ENCODE results near the gene BTN2A1.
"Not testable (repeated sequence)": the region's sequence is repeated elsewhere in the genome, so short reads cannot be mapped to it uniquely, and the experiment has no call there.

Gene BTN2A1

GRCh38 chr6:26457806-26458688 lies at the start of gene BTN2A1:
Gene BTN2A1, plus strand, starts transcription at chr6:26457955. Its CDS starts 682 bp downstream, at chr6:26458637.
- peak; percentile 84 for DNase-seq

- no peak for DNase-seq
Measured at GRCh38 chr6:26408828-26409730, 48.7 kb upstream of the BTN2A1 start.

DNA sequence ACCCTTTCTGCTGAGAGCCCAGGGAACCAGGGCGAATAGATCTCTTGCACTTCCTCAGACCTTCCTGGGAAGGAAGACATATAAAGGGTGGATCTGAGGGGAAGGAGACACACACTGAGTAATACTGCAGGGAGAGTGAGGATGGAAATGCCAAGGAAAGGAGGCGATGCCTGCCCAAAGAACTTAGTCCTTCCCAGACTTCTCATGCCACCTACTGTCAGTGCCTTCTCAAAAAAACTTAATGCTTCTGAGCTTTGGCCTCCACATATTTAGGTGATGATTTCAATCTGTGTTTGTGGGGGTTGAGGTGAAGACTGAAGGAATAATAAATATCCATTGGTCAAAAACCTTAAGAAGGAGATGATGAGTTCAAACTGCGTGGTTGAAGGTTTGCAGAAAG lies 46.0 kb upstream of the BTN2A1 start:
- no peak for DNase-seq

- no peak for DNase-seq
Measured at GRCh38 chr6:26412228-26412627, 45.5 kb upstream of the BTN2A1 start.

DNA sequence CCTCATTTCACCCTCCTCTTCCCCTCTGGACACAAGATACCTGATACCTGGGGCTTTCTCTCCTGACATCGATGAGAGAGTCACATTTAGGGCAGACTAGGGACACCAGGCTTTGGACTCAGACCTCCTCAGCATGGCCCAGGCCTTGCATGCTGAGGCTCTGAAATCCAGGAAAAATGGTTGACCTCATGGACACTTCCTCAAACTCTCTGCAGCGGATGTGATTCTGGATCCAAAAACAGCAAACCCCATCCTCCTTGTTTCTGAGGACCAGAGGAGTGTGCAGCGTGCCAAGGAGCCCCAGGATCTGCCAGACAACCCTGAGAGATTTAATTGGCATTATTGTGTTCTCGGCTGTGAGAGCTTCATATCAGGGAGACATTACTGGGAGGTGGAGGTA lies 44.8 kb upstream of the BTN2A1 start:
- DNase-seq = no peak

DNA sequence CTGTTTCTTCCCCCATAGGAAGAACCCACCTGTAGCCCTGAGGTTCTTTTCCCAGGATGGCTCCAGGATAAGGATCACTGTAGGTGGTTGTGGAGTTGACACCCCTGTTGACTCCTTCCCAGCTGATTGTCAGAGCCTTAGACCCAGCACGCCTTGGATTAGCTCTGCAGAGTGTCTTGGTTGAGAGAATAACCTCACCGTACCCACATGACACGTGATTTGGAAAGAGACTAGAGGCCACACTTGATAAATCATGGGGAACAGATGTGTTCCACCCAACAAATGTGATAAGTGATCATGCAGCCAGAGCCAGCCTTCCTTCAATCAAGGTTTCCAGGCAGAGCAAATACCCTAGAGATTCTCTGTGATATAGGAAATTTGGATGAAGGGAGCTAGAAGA lies 43.5 kb upstream of the BTN2A1 start:
- DNase-seq = no peak

GRCh38 chr6:26415036-26415614 lies 42.6 kb upstream of the BTN2A1 start:
- DNase-seq = no peak

GRCh38 chr6:26415791-26416190 lies 42.0 kb upstream of the BTN2A1 start:
- no peak for DNase-seq

DNA sequence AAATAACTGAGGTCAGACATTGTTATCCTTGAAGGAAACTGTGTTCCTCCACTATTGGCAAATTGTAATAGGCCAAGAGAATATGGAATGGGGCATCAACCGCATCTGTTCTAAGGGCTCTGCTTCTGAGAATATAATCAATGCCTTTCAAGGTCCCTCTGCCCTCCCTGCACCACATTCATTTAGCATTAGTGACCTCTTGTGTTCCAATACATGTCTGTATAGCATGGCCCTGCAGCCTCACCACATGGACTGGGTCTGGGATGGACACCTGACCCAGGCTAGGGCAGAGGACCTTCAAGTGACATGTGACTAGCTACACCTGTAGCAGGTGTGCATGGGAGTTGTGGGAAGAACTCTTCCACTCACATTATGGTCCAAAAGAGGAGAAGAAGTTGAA lies 41.5 kb upstream of the BTN2A1 start:
- no peak for DNase-seq

DNA sequence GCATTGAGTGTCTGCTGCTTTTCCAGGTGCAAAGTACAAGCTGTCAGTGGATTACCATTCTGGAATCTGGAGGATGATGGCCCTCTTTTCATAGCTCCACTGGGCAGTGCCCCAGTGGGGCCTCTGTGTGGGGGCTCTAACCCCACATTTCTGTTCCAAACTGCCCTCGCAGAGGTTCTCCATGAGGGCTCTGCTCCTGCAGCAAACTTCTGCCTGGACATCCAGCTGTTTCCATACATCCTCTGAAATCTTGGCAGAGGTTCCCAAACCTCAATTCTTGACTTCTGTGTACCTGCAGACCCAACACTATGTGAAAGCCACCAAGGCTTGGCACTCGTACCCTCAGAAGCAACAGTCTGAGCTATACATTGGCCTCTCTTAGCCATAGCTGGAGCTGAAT lies 39.7 kb upstream of the BTN2A1 start:
- DNase-seq = not testable (repeated sequence)

DNA sequence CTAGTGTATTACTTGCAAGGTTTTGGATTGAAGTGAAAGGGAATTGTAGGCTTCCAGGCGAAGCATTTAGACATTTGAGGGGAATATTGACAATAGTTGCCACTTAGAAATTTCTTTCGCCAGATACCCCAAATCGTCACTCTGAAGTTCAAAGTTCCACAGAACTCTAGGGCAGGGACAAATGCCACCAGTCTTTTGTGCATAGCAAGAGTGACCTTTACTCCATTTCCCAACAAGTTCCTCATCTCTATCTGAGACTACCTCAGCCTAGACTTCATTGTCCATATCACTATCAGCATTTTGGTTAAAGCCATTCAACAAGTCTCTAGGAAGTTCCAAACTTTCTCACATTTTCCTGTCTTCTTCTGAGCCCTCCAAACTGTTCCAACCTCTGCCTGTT lies 39.0 kb upstream of the BTN2A1 start:
- DNase-seq = not testable (repeated sequence)

- no peak for DNase-seq
Measured at GRCh38 chr6:26420688-26421171, 37.0 kb upstream of the BTN2A1 start.

DNA sequence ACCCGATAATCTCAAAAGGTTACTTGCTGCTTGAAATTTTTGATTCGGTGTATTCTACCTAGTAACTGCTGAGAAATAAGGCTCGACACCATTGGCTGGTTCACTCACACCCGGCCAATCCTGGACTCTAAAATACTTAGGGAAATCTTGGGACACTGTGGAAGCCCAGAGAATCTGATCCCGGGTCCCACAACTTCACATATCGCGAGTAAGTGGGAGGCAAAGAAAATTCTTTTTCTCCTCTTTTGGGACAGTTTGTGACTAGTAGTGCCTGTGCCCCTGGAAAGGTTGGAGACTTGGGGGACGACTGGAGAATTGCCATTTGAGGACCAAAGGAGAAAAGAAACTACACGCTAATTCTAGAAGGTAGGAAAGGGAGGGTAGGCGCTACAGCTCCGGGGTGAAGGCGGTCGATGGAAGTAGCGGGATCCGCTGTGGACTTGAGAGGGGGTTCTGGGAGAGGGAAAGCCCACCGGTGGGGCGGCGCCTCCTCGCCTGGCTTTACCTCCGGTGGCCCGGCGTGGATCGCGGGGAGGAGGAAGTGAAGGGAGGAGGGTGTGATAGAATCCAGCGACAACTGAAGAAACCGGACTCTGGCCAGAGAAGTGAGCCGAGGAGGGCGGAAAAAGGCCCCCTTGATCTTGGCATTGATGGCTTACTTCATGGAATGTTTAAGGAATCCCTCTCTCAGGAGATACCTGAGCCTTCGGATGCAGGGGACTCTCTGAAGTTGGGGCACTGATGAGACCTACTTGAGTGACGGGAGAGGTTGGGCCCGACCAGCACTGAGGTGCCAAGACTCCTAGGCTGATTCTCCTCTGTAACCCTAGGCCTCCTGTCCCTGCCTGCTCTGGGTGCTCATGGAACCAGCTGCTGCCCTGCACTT lies 36.3 kb upstream of the BTN2A1 start:
- peak; percentile 76 for DNase-seq

GRCh38 chr6:26422329-26422728 lies 35.4 kb upstream of the BTN2A1 start:
- DNase-seq = no peak

- no peak for DNase-seq
Measured at GRCh38 chr6:26426691-26427450, 30.9 kb upstream of the BTN2A1 start.

- DNase-seq = no peak
Measured at GRCh38 chr6:26427451-26427809, 30.3 kb upstream of the BTN2A1 start.

- DNase-seq = no peak
Measured at GRCh38 chr6:26428206-26428605, 29.5 kb upstream of the BTN2A1 start.

GRCh38 chr6:26430787-26431186 lies 27.0 kb upstream of the BTN2A1 start:
- DNase-seq = no peak

DNA sequence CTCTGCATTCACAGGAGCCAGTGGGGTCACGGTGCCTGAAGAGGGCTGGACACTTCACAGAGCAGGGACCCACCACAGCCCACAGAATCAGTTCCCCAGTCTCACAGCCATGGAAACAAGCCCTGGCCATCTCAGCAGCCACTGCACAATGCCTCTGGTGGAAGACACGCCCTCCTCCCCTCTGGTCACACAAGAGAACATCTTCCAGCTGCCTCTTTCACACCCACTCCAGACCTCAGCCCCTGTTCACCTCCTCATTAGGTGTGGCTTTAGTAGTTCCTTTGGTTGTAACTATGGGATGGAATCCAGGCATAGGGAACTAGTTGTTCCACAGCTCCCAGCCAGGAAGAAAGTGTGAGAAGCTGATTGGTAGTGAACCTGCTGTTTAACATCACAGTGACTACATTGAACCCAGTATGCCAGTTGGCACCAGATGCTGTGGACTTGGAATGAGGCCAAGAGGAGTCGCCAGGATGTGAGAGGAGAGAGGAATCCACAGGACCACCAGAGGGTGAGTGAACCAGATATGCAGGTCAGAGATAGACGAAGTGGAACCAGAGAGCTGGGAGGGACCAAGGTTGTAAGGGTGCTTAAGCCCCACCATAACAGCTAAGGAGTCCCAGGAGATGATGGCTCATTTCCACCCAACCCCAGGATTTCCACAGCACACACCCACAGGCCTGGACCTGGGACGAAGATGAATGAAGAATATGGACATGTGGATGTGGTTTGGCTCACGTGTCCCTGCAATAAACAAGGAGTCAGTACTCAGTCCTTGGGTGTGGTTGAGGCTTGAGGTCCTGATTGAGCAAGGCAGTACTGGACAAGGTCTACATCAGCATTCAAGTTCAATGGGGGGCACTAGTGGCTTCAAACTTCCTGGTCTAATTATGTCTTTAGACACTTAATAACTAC lies 26.2 kb upstream of the BTN2A1 start:
- no peak for DNase-seq

DNA sequence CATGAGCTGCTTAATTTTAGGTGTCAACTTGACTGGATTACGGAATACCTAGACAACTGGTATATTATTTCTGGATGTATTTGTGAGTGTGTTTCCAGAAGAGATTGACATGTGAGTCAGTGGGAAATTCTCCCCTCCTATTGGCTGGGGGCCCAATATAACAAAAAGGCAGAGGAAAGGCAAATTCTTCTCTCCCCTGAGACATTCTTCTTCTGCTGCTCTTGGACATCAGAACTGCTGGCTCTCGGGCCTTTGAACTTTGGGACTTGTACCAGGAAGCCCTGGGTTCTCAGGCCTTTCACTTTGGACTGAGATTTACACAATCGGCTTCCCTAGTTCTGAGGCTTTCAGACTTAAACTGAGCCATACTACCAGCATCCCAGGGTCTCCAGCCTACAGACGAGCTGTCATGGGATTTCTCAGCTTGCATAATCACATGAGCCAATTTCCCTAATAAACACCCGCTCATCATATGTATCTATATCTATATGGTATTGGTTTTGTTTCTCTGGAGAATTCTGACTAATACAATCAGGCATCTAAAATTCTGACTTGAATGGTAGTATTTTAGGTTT lies 25.0 kb upstream of the BTN2A1 start:
- no peak for DNase-seq

All from NCI-H748 treated with DMSO at 0.1 percent for 48 hours (cell line).